OCI-LY3 (cell line): ENCODE results near the gene CMA1.

Experiments used
- CTCF ChIP-seq: fragments of 200-600, 300-600 bp; sonication (generic); IDR thresholded peaks from 2 replicates; pipeline ENCODE4 v1.5.1; 2014; ENCODE audit warnings: antibody characterized with exemption, low read length, low read depth
- EZH2phosphoT487 ChIP-seq: fragments of 200-600 bp; shearing (Covaris generic); IDR thresholded peaks from 2 replicates; pipeline ENCODE4 v1.6.1; 2018; ENCODE audit warnings: antibody characterized with exemption, mixed run types, low read depth

- TF ChIP-seq CTCF (no peak), EZH2phosphoT487 (no peak)
Measured at GRCh38 chr14:24465368-24465767, 42.7 kb downstream of the CMA1 start.
